SK-N-SH (cell line): ENCODE data around the gene TTN. TPM values are rescaled to one million over a fixed set of nuclear protein-coding genes. Genes with fewer than 3 reads are reported as not detected.

ENCODE experiments used
- CTCF ChIA-PET: fragments of 300-600, 350-600 bp; formaldehyde crosslinking; extraction: SDS; loops from one replicate; lab custom pipeline; 2021; lab: Yijun Ruan, JAX
- POLR2A ChIA-PET: fragments of 350-600 bp; sonication (Branson Sonifier 250); formaldehyde crosslinking; extraction: SDS; loops from one replicate; lab custom pipeline; 2020; ENCODE audit warnings: antibody characterized with exemption, inconsistent platforms; lab: Yijun Ruan, JAX
- DNase-seq: peaks from one replicate; pipeline ENCODE4 v3.0.0; 2012
- H2AFZ ChIP-seq: fragments of 200-600 bp; sonication (generic); 2 replicates; pipeline ENCODE4 v1.8.1; 2016; ENCODE audit warnings: antibody characterized with exemption, mild to moderate bottlenecking, low read depth
- H3F3A ChIP-seq: fragments of 200-600 bp; sonication (generic); replicated peaks from 2 replicates; pipeline ENCODE3; 2016; ENCODE audit warnings: antibody characterized with exemption, mild to moderate bottlenecking; ENCODE audit not compliant: insufficient read depth
- H3K27ac ChIP-seq, 2 experiments: fragments of 200-500 bp in 1 of 2; fragments of 200-600 bp in 1 of 2; sonication (Bioruptor generic) in 1 of 2; sonication (generic), shearing (Covaris generic) in 1 of 2; 2 replicates each; pipeline versions ENCODE4 v1.5.1 to v1.6.1; 2014 to 2016; ENCODE audit warnings: low read depth in 2 of 2, inconsistent platforms in 1 of 2, low read length in 1 of 2, mild to moderate bottlenecking in 1 of 2, mixed read lengths in 1 of 2
- H3K27me3 ChIP-seq: fragments of 200-600 bp; sonication (generic), shearing (Covaris generic); 2 replicates; pipeline ENCODE4 v1.6.1; 2016; ENCODE audit warnings: mixed run types; ENCODE audit not compliant: insufficient read depth
- H3K36me3 ChIP-seq, 2 experiments: fragments of 200-500 bp in 1 of 2; fragments of 200-600 bp in 1 of 2; sonication (Bioruptor generic) in 1 of 2; sonication (generic) in 1 of 2; replicated peaks in 1 of 2; 2 replicates each; pipeline versions ENCODE3 to v1.5.1; 2014 to 2016; ENCODE audit warnings: low read length in 1 of 2, mild to moderate bottlenecking in 1 of 2; ENCODE audit not compliant: insufficient read depth in 2 of 2, control insufficient read depth in 1 of 2
- H3K4me1 ChIP-seq, 2 experiments: fragments of 200-500 bp in 1 of 2; fragments of 200-600 bp in 1 of 2; sonication (Bioruptor generic) in 1 of 2; sonication (generic), shearing (Covaris generic) in 1 of 2; 2 replicates each; pipeline versions ENCODE4 v1.5.1 to v1.6.1; 2014 to 2016; ENCODE audit warnings: low read depth in 1 of 2, low read length in 1 of 2, mixed run types in 1 of 2; ENCODE audit not compliant: insufficient read depth in 2 of 2, control insufficient read depth in 1 of 2
- H3K4me2 ChIP-seq: fragments of 200-600 bp; sonication (generic), shearing (Covaris generic); 2 replicates; pipeline ENCODE4 v1.6.1; 2017; ENCODE audit warnings: mixed run types
- H3K4me3 ChIP-seq, 2 experiments: fragments of 200-500 bp in 1 of 2; fragments of 200-600 bp in 1 of 2; sonication (Bioruptor generic) in 1 of 2; sonication (generic), shearing (Covaris generic) in 1 of 2; 2 replicates each; pipeline versions ENCODE4 v1.5.1 to v1.8.1; 2014 to 2016; ENCODE audit warnings: low read depth in 2 of 2, inconsistent platforms in 1 of 2, low read length in 1 of 2, mild to moderate bottlenecking in 1 of 2, mixed read lengths in 1 of 2, moderate library complexity in 1 of 2
- H3K79me2 ChIP-seq: fragments of 200-600 bp; sonication (generic); 2 replicates; pipeline ENCODE4 v1.8.1; 2017; ENCODE audit warnings: mild to moderate bottlenecking; ENCODE audit not compliant: insufficient read depth
- H3K9ac ChIP-seq: fragments of 200-600 bp; sonication (generic); 2 replicates; pipeline ENCODE4 v1.6.1; 2017; ENCODE audit warnings: mixed run types
- H3K9me2 ChIP-seq: fragments of 200-600 bp; sonication (generic); 2 replicates; pipeline ENCODE4 v1.6.1; 2017; ENCODE audit warnings: mixed run types
- H3K9me3 ChIP-seq: fragments of 200-600 bp; sonication (generic); 2 replicates; pipeline ENCODE4 v1.6.1; 2017; ENCODE audit warnings: mixed run types, mild to moderate bottlenecking, moderate library complexity
- H4K20me1 ChIP-seq: fragments of 200-600 bp; sonication (generic); 2 replicates; pipeline ENCODE4 v1.6.1; 2017; ENCODE audit warnings: mild to moderate bottlenecking, mixed run types; ENCODE audit not compliant: insufficient read depth
- ELF1 ChIP-seq: IDR thresholded peaks from 2 replicates; pipeline ENCODE4 v1.4.0; 2012
- EP300 ChIP-seq, 2 experiments: IDR thresholded peaks; 2 replicates each; pipeline versions ENCODE4 v1.4.0 to v1.6.1; 2012; ENCODE audit warnings: borderline replicate concordance in 1 of 2, low read depth in 1 of 2, low read length in 1 of 2
- EZH2phosphoT487 ChIP-seq: fragments of 200-600 bp; sonication (generic); IDR thresholded peaks from 2 replicates; pipeline ENCODE4 v1.6.1; 2017; ENCODE audit warnings: low read depth, mixed run types, mild to moderate bottlenecking, antibody characterized with exemption, moderate library complexity, borderline replicate concordance
- FOXM1 ChIP-seq: IDR thresholded peaks from 2 replicates; pipeline ENCODE4 v1.4.0; 2012; ENCODE audit warnings: low read depth, mild to moderate bottlenecking
- GATA2 ChIP-seq: sonication (generic); formaldehyde crosslinking; IDR thresholded peaks from 2 replicates; pipeline ENCODE4 v1.5.0; 2020; ENCODE audit warnings: mild to moderate bottlenecking, missing genetic modification reagents
- JUND ChIP-seq: IDR thresholded peaks from 2 replicates; pipeline ENCODE4 v1.4.0; 2012
- MAX ChIP-seq: IDR thresholded peaks from 2 replicates; pipeline ENCODE4 v1.4.0; 2012; ENCODE audit warnings: low read depth
- MEF2A ChIP-seq: IDR thresholded peaks from 2 replicates; pipeline ENCODE4 v1.4.0; 2012; ENCODE audit warnings: low read depth, borderline replicate concordance
- NFIC ChIP-seq: IDR thresholded peaks from 2 replicates; pipeline ENCODE4 v1.4.0; 2012; ENCODE audit warnings: borderline replicate concordance
- NRF1 ChIP-seq: IDR thresholded peaks from 2 replicates; pipeline ENCODE4 v1.6.1; 2012; ENCODE audit warnings: low read depth, mild to moderate bottlenecking, low read length
- POLR2AphosphoS5 ChIP-seq: IDR thresholded peaks from 2 replicates; pipeline ENCODE4 v1.6.1; 2012; ENCODE audit warnings: low read depth, low read length
- RAD21 ChIP-seq: IDR thresholded peaks from 2 replicates; pipeline ENCODE4 v1.6.1; 2012; ENCODE audit warnings: mild to moderate bottlenecking, low read length
- RCOR1 ChIP-seq: fragments of 150-350 bp; IDR thresholded peaks from 2 replicates; pipeline ENCODE4 v1.6.1; 2017; ENCODE audit warnings: antibody characterized with exemption, low read length
- REST ChIP-seq: IDR thresholded peaks from 2 replicates; pipeline ENCODE4 v1.6.1; 2012; ENCODE audit warnings: mild to moderate bottlenecking, low read depth, low read length, moderate library complexity
- RFX5 ChIP-seq: IDR thresholded peaks from 2 replicates; pipeline ENCODE4 v1.6.1; 2012; ENCODE audit warnings: mild to moderate bottlenecking, improper control_type of control experiment, low read length
- RXRA ChIP-seq: IDR thresholded peaks from 2 replicates; pipeline ENCODE4 v1.4.0; 2012; ENCODE audit warnings: low read depth, mild to moderate bottlenecking, borderline replicate concordance
- SIN3A ChIP-seq: IDR thresholded peaks from 2 replicates; pipeline ENCODE4 v1.6.1; 2012; ENCODE audit warnings: low read depth, mild to moderate bottlenecking, low read length, moderate library complexity, borderline replicate concordance
- SMC3 ChIP-seq: IDR thresholded peaks from 2 replicates; pipeline ENCODE4 v1.6.1; 2012; ENCODE audit warnings: low read depth, low read length, improper control_type of control experiment
- TAF1 ChIP-seq: IDR thresholded peaks from 2 replicates; pipeline ENCODE4 v1.6.1; 2012; ENCODE audit warnings: low read depth, mild to moderate bottlenecking, low read length, moderate library complexity, borderline replicate concordance
- TCF12 ChIP-seq: IDR thresholded peaks from 2 replicates; pipeline ENCODE4 v1.4.0; 2012
- YY1 ChIP-seq: IDR thresholded peaks from 2 replicates; pipeline ENCODE4 v1.4.0; 2012; ENCODE audit warnings: low read depth, mild to moderate bottlenecking
- WGBS: methylation state at CpG from one replicate; pipeline ENCODE4 v1.1.6; 2017; ENCODE audit warnings: low lambda C conversion rate; 5-methylcytosine and 5-hydroxymethylcytosine counted together
- polyA plus RNA-seq, 3 experiments: library from polyadenylated mRNA; depleted of rRNA; stranded (reverse); fragments of >200 nt; gene quantifications; 2 replicates each; pipeline ENCODE4 v1.2.3, GENCODE V29; 2012
- TF ChIP-seq, protein P1 (sequence below): fragments of 200-600 bp; sonication (generic); IDR thresholded peaks from 2 replicates; pipeline ENCODE4 v1.6.1; 2017; ENCODE audit warnings: antibody characterized with exemption, mild to moderate bottlenecking, moderate library complexity

TTN gene
- polyA plus RNA-seq, 1 of the 3 experiments (the other 2 are of a cell fraction): 0.08 TPM

DNA sequence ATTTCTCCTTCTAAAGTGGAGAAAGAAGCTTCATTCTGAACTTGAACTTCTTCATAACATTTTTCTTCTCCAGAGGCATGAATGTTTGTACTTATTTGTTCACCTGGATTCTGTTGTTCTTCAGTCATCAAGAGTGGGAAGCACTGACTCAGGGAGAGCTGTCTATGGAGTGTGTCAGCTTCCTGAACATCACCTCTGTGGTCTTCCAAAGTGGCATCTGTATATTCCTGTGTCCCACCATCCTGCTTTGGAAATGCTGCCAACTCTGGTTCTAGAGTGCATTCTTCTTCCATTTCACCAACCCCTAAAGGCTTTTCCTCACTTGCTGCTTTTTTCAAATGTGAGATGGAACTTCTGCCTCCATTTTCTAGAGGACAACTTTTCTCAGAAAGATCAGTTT lies 59.5 kb downstream of the TTN start:
- H3K27ac ChIP-seq: no peak overlapping the region
- H3K9me2 ChIP-seq: no peaks in the 10 kb centered on the region
- H4K20me1 ChIP-seq: no peaks in the 10 kb centered on the region
- H3K27me3 ChIP-seq: no peaks in the 10 kb centered on the region
- H3K36me3 ChIP-seq: no peaks in the 10 kb centered on the region
- no peak overlapping the region for H2AFZ ChIP-seq
- H3K9ac ChIP-seq: no peak overlapping the region
- H3K79me2 ChIP-seq: no peaks in the 10 kb centered on the region
- H3K4me2 ChIP-seq: no peak overlapping the region
- no peaks in the 10 kb centered on the region for H3K9me3 ChIP-seq
- ChIA-PET POLR2A (no interaction called here), CTCF (interaction anchor here (1.9 kb wide), 1 partner anchor 14 kb away, joined by 10 read pairs; no protein-coding TSS in a partner anchor)
- no peak for DNase-seq
- no peak overlapping the region for H3K4me3 ChIP-seq
- H3F3A ChIP-seq: no peaks in the 10 kb centered on the region
- no peaks in the 10 kb centered on the region for H3K4me1 ChIP-seq
- TF ChIP-seq, protein P1, sequence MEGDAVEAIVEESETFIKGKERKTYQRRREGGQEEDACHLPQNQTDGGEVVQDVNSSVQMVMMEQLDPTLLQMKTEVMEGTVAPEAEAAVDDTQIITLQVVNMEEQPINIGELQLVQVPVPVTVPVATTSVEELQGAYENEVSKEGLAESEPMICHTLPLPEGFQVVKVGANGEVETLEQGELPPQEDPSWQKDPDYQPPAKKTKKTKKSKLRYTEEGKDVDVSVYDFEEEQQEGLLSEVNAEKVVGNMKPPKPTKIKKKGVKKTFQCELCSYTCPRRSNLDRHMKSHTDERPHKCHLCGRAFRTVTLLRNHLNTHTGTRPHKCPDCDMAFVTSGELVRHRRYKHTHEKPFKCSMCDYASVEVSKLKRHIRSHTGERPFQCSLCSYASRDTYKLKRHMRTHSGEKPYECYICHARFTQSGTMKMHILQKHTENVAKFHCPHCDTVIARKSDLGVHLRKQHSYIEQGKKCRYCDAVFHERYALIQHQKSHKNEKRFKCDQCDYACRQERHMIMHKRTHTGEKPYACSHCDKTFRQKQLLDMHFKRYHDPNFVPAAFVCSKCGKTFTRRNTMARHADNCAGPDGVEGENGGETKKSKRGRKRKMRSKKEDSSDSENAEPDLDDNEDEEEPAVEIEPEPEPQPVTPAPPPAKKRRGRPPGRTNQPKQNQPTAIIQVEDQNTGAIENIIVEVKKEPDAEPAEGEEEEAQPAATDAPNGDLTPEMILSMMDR: no peak
- TF ChIP-seq MEF2A: no peak
- TF ChIP-seq NFIC: no peak
- no peak for TF ChIP-seq RCOR1
- no peak for TF ChIP-seq TCF12
- no peak for TF ChIP-seq RFX5
- no peak for TF ChIP-seq MAX
- TF ChIP-seq RXRA: no peak
- TF ChIP-seq REST: no peak
- no peak for TF ChIP-seq SIN3A
- TF ChIP-seq GATA2 (CRISPR knock-in tag): no peak
- no peak for TF ChIP-seq EZH2phosphoT487

DNA sequence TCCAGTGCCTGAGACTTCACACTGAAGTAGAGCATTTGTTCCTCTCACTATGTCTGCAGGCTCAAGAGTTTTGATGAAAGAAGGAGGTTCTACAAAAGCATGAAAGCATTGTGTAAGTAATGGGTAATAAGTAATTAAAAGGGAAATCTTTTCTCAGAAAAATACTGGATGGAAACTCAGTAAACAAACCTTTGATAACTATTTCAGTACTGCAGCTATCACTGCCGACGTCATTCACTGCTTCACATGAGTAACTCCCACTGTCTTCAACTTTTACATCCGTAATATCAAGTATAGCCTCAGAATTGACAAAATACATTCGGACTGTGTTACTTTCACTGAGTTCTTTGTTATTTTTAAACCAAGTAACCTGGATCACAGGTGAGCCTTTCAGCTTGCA lies 72.7 kb downstream of the TTN start:
- Histone ChIP-seq H3K4me3 (no peak overlapping the region), H3K27me3 (no peaks in the 10 kb centered on the region), H2AFZ (no peak overlapping the region), H3K9me3 (no peaks in the 10 kb centered on the region), H3K36me3 (no peaks in the 10 kb centered on the region), H4K20me1 (no peaks in the 10 kb centered on the region), H3K9ac (no peak overlapping the region), H3K27ac (no peak overlapping the region), H3F3A (no peaks in the 10 kb centered on the region), H3K4me2 (no peak overlapping the region), H3K9me2 (no peaks in the 10 kb centered on the region), H3K79me2 (no peaks in the 10 kb centered on the region), H3K4me1 (no peaks in the 10 kb centered on the region)
- WGBS: 52% methylated on average over 4 of the region's 4 CpGs
- DNase-seq: no peak
- ChIA-PET CTCF (interaction anchor here (2.3 to 2.4 kb wide), 2 partner anchors 11 to 27 kb away, joined by 6 to 7 read pairs; no protein-coding TSS in a partner anchor), POLR2A (no interaction called here)
- TF ChIP-seq RXRA: no peak
- no peak for TF ChIP-seq RAD21
- no peak for TF ChIP-seq NFIC
- no peak for TF ChIP-seq EP300 (IDR thresholded peaks at IDR 0.05; ENCODE audit: borderline replicate concordance in 1 of 2, low read depth in 1 of 2, low read length in 1 of 2)
- no peak for TF ChIP-seq NRF1
- no peak for TF ChIP-seq JUND
- TF ChIP-seq TCF12: no peak
- no peak for TF ChIP-seq TAF1
- TF ChIP-seq FOXM1: no peak
- TF ChIP-seq POLR2AphosphoS5: no peak
- TF ChIP-seq ELF1: no peak
- TF ChIP-seq YY1: no peak
- no peak for TF ChIP-seq SIN3A
- TF ChIP-seq, protein P1: no peak
- no peak for TF ChIP-seq SMC3
- no peak for TF ChIP-seq RFX5
